KMS-11 (cell line): ENCODE results near the gene ZNF618.

ENCODE experiments used
- H2AFZ ChIP-seq: fragments of 200-600 bp; sonication (generic); 2 replicates; pipeline ENCODE4 v1.6.1; 2016; ENCODE audit warnings: antibody characterized with exemption, mixed run types, low read depth
- H3K27ac ChIP-seq: fragments of 200-600 bp; sonication (generic); 2 replicates; pipeline ENCODE4 v1.6.1; 2016; ENCODE audit warnings: mild to moderate bottlenecking, mixed run types
- H3K27me3 ChIP-seq: fragments of 200-600 bp; sonication (generic); 2 replicates; pipeline ENCODE4 v1.6.1; 2017; ENCODE audit warnings: mild to moderate bottlenecking, low read depth, mixed run types, moderate library complexity; ENCODE audit not compliant: insufficient read depth
- H3K36me3 ChIP-seq: fragments of 200-600 bp; sonication (generic); 2 replicates; pipeline ENCODE4 v1.6.1; 2017; ENCODE audit warnings: mild to moderate bottlenecking, mixed run types; ENCODE audit not compliant: insufficient read depth
- H3K4me1 ChIP-seq: fragments of 200-600 bp; sonication (generic); 2 replicates; pipeline ENCODE4 v1.6.1; 2016; ENCODE audit warnings: mild to moderate bottlenecking, low read depth, mixed run types; ENCODE audit not compliant: poor library complexity, severe bottlenecking
- H3K4me2 ChIP-seq: fragments of 200-600 bp; sonication (generic); 2 replicates; pipeline ENCODE4 v1.7.0; 2016; ENCODE audit warnings: mild to moderate bottlenecking, mixed run types
- H3K4me3 ChIP-seq: fragments of 200-600 bp; sonication (generic); IDR thresholded peaks from 2 replicates; pipeline ENCODE4 v1.6.1; 2017; ENCODE audit warnings: low read depth, low read length, mixed read lengths; ENCODE audit not compliant: insufficient read depth
- H3K79me2 ChIP-seq: fragments of 200-600 bp; sonication (generic); 2 replicates; pipeline ENCODE4 v1.6.1; 2016; ENCODE audit warnings: low read depth, mixed run types; ENCODE audit not compliant: insufficient read depth
- H3K9ac ChIP-seq: fragments of 200-600 bp; sonication (generic); 2 replicates; pipeline ENCODE4 v1.6.1; 2016; ENCODE audit warnings: mild to moderate bottlenecking, mixed run types
- H4K20me1 ChIP-seq: fragments of 200-600 bp; sonication (generic); 2 replicates; pipeline ENCODE4 v1.6.1; 2016; ENCODE audit warnings: mild to moderate bottlenecking, mixed run types; ENCODE audit not compliant: insufficient read depth
- TF ChIP-seq, protein P1 (sequence below): fragments of 200-600 bp; sonication (generic); conservative IDR thresholded peaks from 2 replicates; pipeline ENCODE4 v1.6.1; 2017; ENCODE audit warnings: low read depth, mild to moderate bottlenecking, antibody characterized with exemption, low read length, moderate library complexity, mixed read lengths

ZNF618 gene

GRCh38 chr9:114083666-114084065, 207.6 kb downstream of the ZNF618 start:
- no peaks in the 10 kb centered on the region for H3K4me1 ChIP-seq
- H3K27ac ChIP-seq, result no peak overlapping the region
- TF ChIP-seq, protein P1, sequence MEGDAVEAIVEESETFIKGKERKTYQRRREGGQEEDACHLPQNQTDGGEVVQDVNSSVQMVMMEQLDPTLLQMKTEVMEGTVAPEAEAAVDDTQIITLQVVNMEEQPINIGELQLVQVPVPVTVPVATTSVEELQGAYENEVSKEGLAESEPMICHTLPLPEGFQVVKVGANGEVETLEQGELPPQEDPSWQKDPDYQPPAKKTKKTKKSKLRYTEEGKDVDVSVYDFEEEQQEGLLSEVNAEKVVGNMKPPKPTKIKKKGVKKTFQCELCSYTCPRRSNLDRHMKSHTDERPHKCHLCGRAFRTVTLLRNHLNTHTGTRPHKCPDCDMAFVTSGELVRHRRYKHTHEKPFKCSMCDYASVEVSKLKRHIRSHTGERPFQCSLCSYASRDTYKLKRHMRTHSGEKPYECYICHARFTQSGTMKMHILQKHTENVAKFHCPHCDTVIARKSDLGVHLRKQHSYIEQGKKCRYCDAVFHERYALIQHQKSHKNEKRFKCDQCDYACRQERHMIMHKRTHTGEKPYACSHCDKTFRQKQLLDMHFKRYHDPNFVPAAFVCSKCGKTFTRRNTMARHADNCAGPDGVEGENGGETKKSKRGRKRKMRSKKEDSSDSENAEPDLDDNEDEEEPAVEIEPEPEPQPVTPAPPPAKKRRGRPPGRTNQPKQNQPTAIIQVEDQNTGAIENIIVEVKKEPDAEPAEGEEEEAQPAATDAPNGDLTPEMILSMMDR, result no peak
- H3K27me3 ChIP-seq, result no peaks in the 10 kb centered on the region
- H3K79me2 ChIP-seq, result no peaks in the 10 kb centered on the region
- H3K36me3 ChIP-seq, result no peaks in the 10 kb centered on the region
- no peak overlapping the region for H3K4me2 ChIP-seq
- H3K9ac ChIP-seq, result no peak overlapping the region
- no peaks in the 10 kb centered on the region for H4K20me1 ChIP-seq
- H3K4me3 ChIP-seq, result no peak overlapping the region
- H2AFZ ChIP-seq, result no peak overlapping the region

- Histone ChIP-seq H3K4me3 (no peak overlapping the region), H3K4me1 (no peaks in the 10 kb centered on the region), H3K4me2 (no peak overlapping the region), H4K20me1 (no peaks in the 10 kb centered on the region), H2AFZ (no peak overlapping the region), H3K27me3 (no peaks in the 10 kb centered on the region), H3K27ac (no peak overlapping the region), H3K36me3 (no peaks in the 10 kb centered on the region), H3K9ac (no peak overlapping the region), H3K79me2 (no peaks in the 10 kb centered on the region)
- TF ChIP-seq, protein P1, result no peak
Observed at GRCh38 chr9:114084282-114085073, 208.4 kb downstream of the ZNF618 start.

DNA sequence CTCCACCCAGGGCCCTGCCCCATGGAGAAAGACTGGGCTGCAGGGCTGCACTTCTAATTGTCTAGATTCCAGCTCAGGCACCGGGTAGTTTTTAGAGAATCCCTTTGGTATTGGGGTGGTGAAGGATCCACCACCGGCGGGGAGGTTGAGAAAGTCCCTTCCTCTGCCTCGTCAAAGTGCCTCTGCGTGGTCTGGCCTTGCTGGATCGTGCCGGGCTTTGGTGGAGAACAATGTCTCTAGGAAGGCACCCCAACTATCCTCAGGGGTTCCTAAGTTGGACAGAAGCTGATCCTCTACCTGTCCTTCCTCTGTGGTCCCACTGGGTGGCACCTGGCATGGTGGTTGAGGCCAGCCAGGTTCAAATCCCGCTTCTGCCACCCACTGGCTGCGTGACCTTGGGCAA, 209.3 kb downstream of the ZNF618 start:
- Histone ChIP-seq H3K27ac (no peak overlapping the region), H2AFZ (no peak overlapping the region), H3K4me1 (no peaks in the 10 kb centered on the region), H3K4me3 (no peak overlapping the region), H3K27me3 (no peaks in the 10 kb centered on the region), H3K4me2 (no peak overlapping the region), H3K36me3 (no peaks in the 10 kb centered on the region), H3K79me2 (no peaks in the 10 kb centered on the region), H3K9ac (no peak overlapping the region), H4K20me1 (no peaks in the 10 kb centered on the region)
- TF ChIP-seq, protein P1, result no peak

DNA sequence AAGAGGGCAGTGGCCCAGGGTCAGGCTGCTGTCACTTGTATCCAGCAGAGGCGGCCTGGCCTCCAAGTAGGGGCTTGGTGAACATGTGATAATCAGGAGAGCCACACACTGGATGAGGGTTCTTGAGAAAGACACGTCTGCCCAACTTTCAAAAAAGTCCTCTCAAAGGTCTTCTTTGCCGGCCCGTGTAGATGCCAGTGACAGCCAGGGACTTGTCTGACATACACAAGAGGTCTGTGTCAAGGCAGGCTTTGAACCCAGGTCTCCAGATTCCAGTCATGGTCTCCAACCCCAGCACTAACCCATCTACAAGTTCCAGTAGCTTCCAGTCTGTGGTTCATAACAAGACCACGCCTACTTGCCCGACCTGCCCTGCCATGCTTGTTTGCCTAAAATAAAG, 209.9 kb downstream of the ZNF618 start:
- TF ChIP-seq, protein P1, result no peak
- Histone ChIP-seq H3K27ac (no peak overlapping the region), H3K4me2 (no peak overlapping the region)

More for the DNA sequence above, 209.9 kb downstream of the ZNF618 start:
- Histone ChIP-seq H3K36me3 (no peaks in the 10 kb centered on the region), H4K20me1 (no peaks in the 10 kb centered on the region), H2AFZ (no peak overlapping the region), H3K4me1 (no peaks in the 10 kb centered on the region), H3K27me3 (no peaks in the 10 kb centered on the region), H3K79me2 (no peaks in the 10 kb centered on the region), H3K4me3 (no peak overlapping the region), H3K9ac (no peak overlapping the region)
